NCI-H1694 treated with DMSO at 0.1 percent for 48 hours (cell line): ENCODE measurements around the gene MAML3.
A peak's percentile ranks its signal among the peaks of the same experiment; 100 is the strongest.

ENCODE experiments used
- DNase-seq: peaks from one replicate; lab custom pipeline; 2025; lab: John Stamatoyannopoulos, UW

The MAML3 gene

DNA sequence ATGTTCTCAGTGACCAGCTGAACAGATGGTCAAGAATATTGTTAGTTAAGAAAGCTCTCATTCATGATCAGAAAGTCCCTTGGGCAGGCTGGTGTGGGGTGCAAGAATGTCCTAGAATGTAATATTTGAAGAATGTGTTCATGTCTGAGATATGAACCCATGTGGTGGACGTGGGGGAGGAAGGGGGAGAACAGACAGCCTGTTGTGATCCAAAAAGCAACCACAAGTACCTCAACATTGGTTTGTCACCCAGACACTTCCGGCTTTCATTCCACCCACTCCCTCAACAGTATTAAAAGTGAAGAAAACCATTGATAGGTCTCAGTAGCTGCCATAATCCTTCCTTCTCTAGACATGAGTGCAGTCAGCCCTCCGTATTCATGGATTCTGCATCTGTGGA is 82.2 kb downstream of the MAML3 start:
- DNase-seq: no peak

- no peak for DNase-seq
Observed at GRCh38 chr4:140070973-140071372, 83.0 kb downstream of the MAML3 start.

GRCh38 chr4:140070366-140070765 is 83.6 kb downstream of the MAML3 start:
- no peak for DNase-seq

- DNase-seq: no peak
Observed at GRCh38 chr4:140069066-140069465, 84.9 kb downstream of the MAML3 start.

DNA sequence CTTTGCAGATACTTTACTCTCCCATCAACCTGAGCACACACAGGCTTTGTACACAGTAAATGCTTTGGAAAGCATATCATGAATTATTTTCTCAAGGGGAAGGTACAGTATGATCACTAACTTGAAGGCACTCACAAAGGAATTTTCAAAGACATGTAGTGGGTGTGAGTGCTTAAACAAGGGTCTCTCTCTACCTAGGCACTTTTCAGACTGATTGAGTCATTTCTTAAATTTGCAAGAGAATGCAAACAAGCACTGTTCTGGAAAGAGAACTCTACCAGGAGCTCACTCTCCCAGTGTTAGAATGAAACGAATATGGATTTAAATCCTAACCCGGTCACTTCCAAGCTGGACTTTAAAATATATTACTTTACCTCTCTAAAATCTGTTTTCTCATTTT is 85.7 kb downstream of the MAML3 start:
- no peak for DNase-seq

DNA sequence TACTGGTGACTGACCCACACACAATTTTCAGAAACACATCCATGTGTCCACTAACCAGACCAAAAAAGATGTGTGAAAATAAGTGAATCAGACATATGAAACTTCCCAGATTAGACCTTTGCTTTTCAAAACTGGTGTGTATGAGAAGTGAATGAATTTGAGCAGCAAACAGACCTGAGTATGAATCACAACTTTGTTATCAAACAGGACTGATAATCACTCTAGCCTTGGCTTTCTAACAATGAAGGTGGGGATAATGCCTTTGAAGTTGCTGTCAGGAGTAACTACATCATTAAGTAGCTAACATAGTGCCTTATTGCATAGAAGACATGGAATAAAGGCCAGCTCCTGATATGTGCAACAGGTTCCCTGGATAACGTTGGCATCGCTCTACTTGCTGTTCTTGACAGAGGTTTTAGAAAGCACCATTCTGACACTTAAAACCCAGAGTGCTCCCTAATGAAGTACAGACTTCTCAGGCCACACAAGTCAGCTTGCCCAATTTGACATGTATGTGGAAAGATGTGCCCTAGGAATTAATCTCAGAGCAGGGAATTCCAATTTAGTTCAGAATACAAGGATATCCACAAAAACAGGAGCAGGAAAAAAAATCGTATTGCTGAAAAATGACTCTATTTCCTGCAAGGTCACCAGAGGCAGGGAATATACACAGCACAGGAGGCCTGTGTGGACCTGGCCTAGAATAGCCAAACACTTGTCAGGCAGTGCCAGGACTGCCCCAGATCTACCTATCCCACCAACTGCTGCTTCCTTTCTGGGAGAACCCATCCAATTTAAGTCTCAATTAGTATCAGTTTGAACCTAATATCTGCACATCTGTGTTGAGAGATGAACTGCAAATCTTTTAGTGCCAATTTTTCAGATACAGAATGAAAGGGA is 87.7 kb downstream of the MAML3 start:
- no peak for DNase-seq

DNA sequence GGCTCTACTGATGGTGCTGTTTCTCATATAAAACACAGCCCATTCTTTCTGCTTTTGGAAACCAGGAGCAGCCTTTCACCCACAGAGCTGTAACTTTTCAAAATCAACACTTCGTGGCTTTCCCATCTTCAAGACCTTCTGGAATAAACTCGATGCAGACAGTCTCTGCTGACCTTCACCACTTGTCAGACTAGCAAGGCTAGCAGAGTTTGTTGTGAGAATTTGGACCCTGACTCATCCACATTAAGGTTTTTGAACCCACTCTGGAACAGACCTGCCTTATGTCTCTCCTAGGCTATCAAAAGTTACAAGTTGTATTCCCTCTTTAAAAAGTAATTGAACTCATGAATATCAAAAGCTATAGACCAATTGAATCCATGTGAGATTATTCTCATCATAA is 88.6 kb downstream of the MAML3 start:
- DNase-seq: no peak

DNA sequence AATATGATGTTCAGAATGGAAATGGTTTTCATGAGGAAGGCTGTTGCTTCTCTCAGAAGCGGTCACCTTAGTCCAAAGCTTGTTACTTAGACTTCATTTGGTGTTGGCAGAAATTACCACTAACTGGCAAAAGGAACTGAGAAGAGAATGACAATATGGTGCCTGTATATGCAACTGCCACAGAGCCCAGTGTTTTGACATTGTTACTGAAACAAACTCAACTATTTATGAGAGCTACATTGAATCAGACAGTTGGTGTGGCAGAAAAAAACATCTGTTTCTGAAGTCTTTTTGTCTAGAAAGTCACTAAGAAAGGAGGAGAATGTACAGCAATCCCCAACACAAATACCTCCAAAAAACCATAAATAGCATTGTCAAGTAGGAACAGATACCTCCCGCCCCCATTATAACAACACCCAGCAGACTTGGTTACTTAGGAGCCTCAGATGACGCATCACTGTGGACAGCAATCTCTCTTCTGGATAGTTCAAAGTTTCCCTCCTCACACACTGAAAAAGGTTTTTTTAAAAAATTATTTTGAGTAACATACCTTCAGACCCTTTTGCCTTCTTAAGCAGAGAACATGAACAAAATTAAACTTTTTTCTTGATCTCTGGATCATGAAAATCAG is 92.2 kb downstream of the MAML3 start:
- DNase-seq: no peak

DNA sequence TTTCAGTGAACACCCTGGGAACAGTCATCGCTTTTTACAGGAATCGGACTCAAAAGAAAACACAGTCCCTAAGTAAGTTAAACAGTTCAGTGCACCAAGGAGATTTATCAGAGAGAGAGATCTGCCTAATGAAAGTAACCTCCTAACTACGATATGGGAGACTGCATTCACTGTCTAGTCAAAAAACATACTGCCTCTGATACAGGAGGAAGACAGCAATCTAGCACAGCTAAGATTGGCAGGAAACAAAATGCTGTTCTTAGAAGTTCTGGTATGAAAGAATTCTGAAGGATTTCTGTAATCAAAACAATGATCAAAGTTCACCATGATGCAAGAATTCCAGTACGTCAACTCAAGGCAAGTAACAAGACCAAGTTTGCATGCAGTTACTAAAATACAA is 92.8 kb downstream of the MAML3 start:
- no peak for DNase-seq

- DNase-seq: no peak
Observed at GRCh38 chr4:140059159-140059558, 94.8 kb downstream of the MAML3 start.

DNA sequence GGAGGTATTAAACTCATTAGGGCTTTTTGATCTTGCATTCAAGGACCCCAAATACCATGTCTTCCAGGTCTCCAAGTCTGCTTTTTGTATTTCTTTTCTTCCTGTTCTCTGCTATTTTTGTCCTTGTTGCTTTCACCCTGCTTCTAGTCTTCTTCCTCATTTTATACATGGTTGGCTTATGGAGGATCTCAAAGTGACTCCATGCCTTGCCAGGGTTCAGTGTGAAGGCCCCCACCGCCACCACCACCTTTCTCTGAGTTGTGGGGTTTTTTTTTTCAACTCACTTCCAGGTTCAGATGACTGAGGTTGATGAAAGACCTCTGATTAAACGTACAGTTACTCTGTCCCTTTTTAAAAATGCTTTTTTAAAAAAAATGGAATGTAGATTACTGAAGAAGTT is 96.3 kb downstream of the MAML3 start:
- no peak for DNase-seq

DNA sequence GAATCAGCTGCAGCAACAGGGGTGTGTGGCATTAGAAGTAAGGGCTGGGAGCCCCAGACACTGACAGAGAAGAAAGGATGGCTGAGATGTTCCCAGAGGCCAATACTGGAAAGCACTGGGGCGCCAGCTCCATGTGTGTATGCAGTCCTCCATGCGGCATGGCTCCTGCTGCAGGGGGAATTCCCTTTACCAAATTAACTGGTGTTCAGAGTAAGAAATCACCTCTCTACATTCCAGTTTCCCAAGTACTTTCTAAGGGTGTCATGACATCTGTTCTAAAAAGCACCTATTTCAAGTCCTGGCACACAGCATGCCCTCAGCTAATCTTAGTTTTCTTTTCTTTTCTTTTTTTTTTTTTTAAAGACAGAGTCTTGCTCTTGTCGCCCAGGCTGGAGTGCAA is 98.0 kb downstream of the MAML3 start:
- no peak for DNase-seq

GRCh38 chr4:140054861-140055260 is 99.1 kb downstream of the MAML3 start:
- DNase-seq: no peak

GRCh38 chr4:140053185-140053584 is 100.8 kb downstream of the MAML3 start:
- DNase-seq: no peak

- peak; percentile 16 for DNase-seq
Observed at GRCh38 chr4:140052050-140052449, 101.9 kb downstream of the MAML3 start.

DNA sequence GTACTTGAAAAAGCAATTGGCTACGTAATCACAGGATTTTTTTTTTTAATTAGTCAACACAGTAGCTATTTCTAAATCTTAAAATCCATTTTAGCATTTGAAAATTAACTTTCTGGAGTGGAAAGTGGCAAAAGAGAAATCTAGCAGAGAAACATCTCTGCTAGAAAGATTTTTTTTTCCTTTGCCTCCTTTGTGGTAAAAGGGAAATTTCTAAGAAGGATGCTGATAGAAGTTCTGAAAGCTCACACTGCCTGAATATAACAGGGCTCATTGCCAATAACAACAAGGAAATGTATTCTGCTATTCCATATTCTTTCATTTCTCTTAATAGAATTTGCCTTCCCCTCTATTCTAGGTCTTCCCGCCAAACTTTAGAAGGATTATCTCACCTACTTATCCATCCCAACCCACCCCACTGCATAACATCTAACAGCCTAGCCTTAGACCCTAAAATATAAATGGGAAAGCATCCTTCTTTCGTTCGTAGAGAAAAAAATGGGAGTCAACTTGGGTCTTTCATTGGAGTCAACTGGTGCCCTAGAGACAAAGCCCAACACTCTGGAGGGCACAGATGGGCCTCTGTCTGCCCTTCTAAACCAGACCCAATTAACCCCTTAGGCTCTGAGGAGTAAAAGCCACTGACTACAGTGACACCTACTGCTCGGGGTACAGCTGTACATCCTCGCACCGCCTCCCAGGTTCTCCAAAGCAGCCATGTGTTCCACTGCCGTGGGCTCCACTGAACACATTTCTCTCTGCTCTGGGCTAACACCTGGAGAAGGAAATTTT is 103.9 kb downstream of the MAML3 start:
- DNase-seq: peak; percentile 95

DNA sequence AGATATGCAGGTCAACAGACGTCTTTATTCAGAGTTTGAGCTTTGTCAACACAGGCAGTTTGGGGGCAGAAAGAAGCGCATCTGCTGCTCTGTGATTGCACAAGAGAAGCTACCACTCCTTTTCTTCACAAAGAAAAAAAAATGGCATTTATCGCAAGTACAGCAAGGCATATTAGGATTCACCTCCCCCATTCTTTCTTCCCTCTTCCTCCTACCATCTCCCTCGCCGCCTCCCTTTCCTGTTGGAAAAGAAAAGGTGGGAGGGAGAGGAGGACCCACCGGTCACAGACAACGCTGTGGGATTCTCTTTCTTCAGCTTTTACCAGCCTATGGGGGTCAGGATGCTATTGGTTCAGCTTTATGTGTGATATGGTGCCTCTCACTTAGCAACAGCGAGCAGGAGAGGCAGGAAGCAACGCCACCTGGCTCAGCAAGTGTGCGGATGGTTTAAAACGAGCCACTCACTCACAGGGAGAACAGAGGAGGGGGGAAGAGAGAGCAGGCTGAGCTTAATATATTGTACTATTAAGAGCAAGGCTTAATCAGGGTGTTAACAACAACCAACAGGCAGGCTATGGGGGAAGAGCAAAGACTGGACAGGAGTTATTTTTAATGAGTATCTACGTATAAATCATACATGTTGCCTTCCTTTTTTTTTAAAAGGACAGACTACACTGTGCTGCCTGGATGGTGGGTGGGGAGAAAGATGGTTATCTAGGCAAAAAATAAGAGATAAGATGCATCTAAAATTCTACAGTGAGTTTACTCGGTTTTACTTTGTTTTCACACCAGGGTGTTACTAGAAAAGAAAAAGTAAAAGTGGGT is 104.7 kb downstream of the MAML3 start:
- peak; percentile 96 for DNase-seq

DNA sequence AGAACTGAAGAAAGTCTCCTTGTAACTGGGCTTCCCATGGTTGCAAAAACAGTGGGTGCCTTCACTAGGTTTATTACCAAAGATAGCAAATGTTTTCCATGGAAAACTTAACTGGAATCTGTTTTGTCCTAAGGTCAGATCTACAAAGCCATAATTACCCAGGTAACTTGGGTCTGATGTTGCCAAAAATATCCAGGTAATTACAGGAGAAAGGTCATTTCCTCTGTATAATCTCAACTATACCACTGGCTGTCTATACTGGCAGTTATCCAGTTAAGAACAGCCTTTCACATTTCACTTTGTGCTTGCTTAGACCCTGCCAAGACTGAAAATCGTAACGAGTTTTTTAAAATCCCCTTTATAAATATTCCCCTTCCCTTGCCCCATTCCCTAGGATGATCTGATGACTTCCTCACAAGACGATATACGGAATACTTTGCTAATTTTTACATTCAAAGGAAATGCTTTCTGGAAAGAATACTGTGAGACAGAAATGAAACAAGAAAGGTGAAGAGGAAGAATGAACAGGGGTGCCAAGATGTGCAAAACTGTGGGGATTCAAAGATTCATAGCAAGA is 105.5 kb downstream of the MAML3 start:
- no peak for DNase-seq

GRCh38 chr4:140047786-140048185 is 106.2 kb downstream of the MAML3 start:
- no peak for DNase-seq

DNA sequence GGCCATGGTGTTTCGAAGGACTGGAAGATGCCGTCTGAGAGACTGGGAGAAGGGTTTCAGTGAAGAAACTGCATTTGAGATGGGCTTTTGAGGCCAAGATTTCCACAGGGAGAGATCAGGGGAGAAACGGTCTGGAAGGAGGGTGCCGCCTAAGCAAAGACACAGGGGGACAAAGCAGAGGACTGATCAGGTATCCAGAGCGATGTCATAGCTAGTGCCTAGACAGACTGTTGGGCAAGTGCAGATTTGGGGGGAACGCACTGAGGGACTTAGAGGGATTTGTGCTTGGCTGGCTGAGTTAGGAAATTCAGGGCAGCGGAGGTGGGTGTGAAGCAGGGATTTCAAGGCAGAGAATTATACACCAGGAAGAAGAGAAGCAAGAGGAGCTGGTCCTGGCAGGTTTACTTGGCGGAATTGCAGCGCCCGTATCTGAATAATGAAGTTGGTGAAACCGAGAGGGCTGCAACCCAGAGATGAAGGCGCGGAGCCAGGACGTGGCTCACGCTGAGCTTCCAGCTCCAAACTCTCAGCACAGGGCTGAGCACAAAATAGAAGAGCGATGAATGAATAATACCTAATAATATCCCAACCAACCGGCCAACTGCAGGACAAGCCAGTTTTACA is 106.9 kb downstream of the MAML3 start:
- no peak for DNase-seq

GRCh38 chr4:140046543-140046942 is 107.4 kb downstream of the MAML3 start:
- DNase-seq: no peak
